Measurements from ENCODE around the gene MAFF.

MAFF gene

DNA sequence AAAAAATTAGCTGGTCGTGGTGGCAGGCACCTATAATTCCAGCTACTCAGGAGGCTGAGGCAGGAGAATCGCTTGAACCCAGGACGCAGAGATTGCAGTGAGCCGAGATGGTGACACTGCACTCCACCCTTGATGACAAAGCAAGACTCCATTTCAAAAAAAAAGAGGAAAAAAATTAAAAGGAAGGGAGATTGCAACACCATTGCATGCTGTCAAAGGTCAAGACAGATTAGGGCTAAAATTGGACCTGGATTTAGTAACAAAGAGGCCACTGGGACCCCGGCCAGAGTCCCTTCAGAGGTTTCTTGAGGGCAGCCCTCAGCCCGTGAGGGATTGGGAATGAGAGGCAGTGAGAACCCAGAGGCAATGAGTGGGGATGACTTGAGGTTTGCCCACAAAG, 8.2 kb upstream of the MAFF start:
- H2BK12ac ChIP-seq (ENCODE audit: low read length) = no peak overlapping the region
- H3K9ac ChIP-seq (ENCODE audit: low read depth, low read length, poor library complexity) = no peak overlapping the region
- no peak overlapping the region for H2AFZ ChIP-seq (ENCODE audit: low read length)
- H3K4me2 ChIP-seq (ENCODE audit: insufficient read depth, low read length, poor library complexity, severe bottlenecking) = no peak overlapping the region
- H2BK5ac ChIP-seq (ENCODE audit: low read length) = no peak overlapping the region
- H3K9me3 ChIP-seq (replicated peaks in 1 of 2; ENCODE audit: control insufficient read depth in 2 of 2, insufficient read depth in 1 of 2, low read depth in 1 of 2, low read length in 2 of 2) = peaks cover 0 to 1% of the 10 kb centered on the region in 2 donors
- no peak overlapping the region for H3K4me3 ChIP-seq (ENCODE audit: low read length in 2 of 2)
- H3K4me1 ChIP-seq (ENCODE audit: control insufficient read depth in 2 of 2, insufficient read depth in 1 of 2, low read depth in 1 of 2, low read length in 2 of 2) = peaks cover 2 to 3% of the 10 kb centered on the region in 2 donors
- H3K18ac ChIP-seq (ENCODE audit: low read length) = no peak overlapping the region
- no peak overlapping the region for H2BK120ac ChIP-seq (ENCODE audit: low read depth, low read length)
- WGBS, 2 donors (ENCODE audit: extremely low coverage in 2 of 2, insufficient read length in 2 of 2, insufficient replicate concordance in 1 of 2) = no CpG with 5 or more reads among the region's 6 CpGs
- H2BK15ac ChIP-seq (ENCODE audit: low read length) = no peak overlapping the region
- no peaks in the 10 kb centered on the region for H3K36me3 ChIP-seq (replicated peaks in 1 of 2; ENCODE audit: control insufficient read depth in 2 of 2, insufficient read depth in 2 of 2, low read length in 2 of 2)
- no peak overlapping the region for H3K4ac ChIP-seq (ENCODE audit: low read length)
- H3K79me1 ChIP-seq (ENCODE audit: low read depth, low read length) = no peaks in the 10 kb centered on the region
- H2AK5ac ChIP-seq (ENCODE audit: low read depth, low read length) = no peak overlapping the region
- H4K8ac ChIP-seq (ENCODE audit: low read depth, low read length) = no peak overlapping the region
- H4K91ac ChIP-seq (ENCODE audit: low read depth, low read length, poor library complexity) = no peak overlapping the region
- no peak overlapping the region for H3K14ac ChIP-seq (ENCODE audit: low read length)
- H3K27me3 ChIP-seq (ENCODE audit: control insufficient read depth in 3 of 3, insufficient read depth in 3 of 3, low read depth in 1 of 3, low read length in 3 of 3) = no peaks in the 10 kb centered on the region
- no peak overlapping the region for H3K27ac ChIP-seq (replicated peaks; ENCODE audit: low read length)
- no peak for DNase-seq (ENCODE audit: low spot score)
- H3K23ac ChIP-seq (ENCODE audit: low read depth, low read length, poor library complexity) = no peak overlapping the region

DNA sequence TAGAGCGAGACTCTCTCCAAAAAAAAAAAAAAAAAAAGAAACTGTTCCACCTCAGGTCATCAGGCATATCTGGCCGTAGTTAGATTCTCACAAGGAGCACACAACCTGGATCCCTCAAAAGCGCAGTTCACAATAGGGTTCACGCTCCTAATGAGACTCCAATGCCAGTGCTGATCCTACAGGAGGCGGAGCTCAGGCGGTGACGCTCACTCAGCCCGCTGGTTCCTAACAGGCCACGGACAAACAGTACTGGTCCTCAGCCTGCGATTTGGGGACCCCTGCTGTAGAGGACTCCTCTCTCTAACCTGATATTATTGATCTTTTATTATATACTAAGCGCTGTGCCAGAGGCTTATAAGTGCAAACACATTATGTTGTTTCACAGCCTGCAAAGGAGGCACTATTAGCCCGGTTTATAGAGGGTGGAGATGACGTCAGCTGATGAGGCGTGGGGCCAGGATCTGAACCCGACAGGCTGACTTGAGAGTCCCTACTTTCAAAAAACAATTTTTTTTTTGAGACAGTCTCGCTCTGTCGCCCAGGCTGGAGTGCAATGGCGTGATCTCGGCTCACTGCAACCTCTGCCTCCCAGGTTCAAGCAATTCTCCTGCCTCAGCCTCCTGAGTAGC, 4.9 kb upstream of the MAFF start:
- Histone ChIP-seq H3K18ac (ENCODE audit: low read length) (no peak overlapping the region), H3K36me3 (replicated peaks in 1 of 2; ENCODE audit: control insufficient read depth in 2 of 2, insufficient read depth in 2 of 2, low read length in 2 of 2) (no peaks in the 10 kb centered on the region), H3K4me2 (ENCODE audit: insufficient read depth, low read length, poor library complexity, severe bottlenecking) (no peak overlapping the region), H2AK5ac (ENCODE audit: low read depth, low read length) (no peak overlapping the region), H3K79me1 (ENCODE audit: low read depth, low read length) (no peaks in the 10 kb centered on the region), H3K27me3 (ENCODE audit: control insufficient read depth in 3 of 3, insufficient read depth in 3 of 3, low read depth in 1 of 3, low read length in 3 of 3) (peaks cover 0 to 4% (median 0%) of the 10 kb centered on the region in 3 experiments), H4K91ac (ENCODE audit: low read depth, low read length, poor library complexity) (no peak overlapping the region), H3K14ac (ENCODE audit: low read length) (no peak overlapping the region), H3K23ac (ENCODE audit: low read depth, low read length, poor library complexity) (no peak overlapping the region), H3K4ac (ENCODE audit: low read length) (no peak overlapping the region), H2BK5ac (ENCODE audit: low read length) (no peak overlapping the region), H3K9ac (ENCODE audit: low read depth, low read length, poor library complexity) (no peak overlapping the region), H4K8ac (ENCODE audit: low read depth, low read length) (no peak overlapping the region), H2BK120ac (ENCODE audit: low read depth, low read length) (no peak overlapping the region), H3K4me3 (ENCODE audit: low read length in 2 of 2) (no peak overlapping the region), H3K4me1 (ENCODE audit: control insufficient read depth in 2 of 2, insufficient read depth in 1 of 2, low read depth in 1 of 2, low read length in 2 of 2) (peaks cover 4% of the 10 kb centered on the region in 2 donors), H3K9me3 (replicated peaks in 1 of 2; ENCODE audit: control insufficient read depth in 2 of 2, insufficient read depth in 1 of 2, low read depth in 1 of 2, low read length in 2 of 2) (peaks cover 0 to 1% of the 10 kb centered on the region in 2 donors), H2BK15ac (ENCODE audit: low read length) (no peak overlapping the region), H3K27ac (replicated peaks; ENCODE audit: low read length) (no peak overlapping the region), H2BK12ac (ENCODE audit: low read length) (no peak overlapping the region), H2AFZ (ENCODE audit: low read length) (no peak overlapping the region)
- WGBS, 2 donors (ENCODE audit: extremely low coverage in 2 of 2, insufficient read length in 2 of 2, insufficient replicate concordance in 1 of 2) = no CpG with 5 or more reads among the region's 19 CpGs
- DNase-seq (ENCODE audit: low spot score) = no peak

DNA sequence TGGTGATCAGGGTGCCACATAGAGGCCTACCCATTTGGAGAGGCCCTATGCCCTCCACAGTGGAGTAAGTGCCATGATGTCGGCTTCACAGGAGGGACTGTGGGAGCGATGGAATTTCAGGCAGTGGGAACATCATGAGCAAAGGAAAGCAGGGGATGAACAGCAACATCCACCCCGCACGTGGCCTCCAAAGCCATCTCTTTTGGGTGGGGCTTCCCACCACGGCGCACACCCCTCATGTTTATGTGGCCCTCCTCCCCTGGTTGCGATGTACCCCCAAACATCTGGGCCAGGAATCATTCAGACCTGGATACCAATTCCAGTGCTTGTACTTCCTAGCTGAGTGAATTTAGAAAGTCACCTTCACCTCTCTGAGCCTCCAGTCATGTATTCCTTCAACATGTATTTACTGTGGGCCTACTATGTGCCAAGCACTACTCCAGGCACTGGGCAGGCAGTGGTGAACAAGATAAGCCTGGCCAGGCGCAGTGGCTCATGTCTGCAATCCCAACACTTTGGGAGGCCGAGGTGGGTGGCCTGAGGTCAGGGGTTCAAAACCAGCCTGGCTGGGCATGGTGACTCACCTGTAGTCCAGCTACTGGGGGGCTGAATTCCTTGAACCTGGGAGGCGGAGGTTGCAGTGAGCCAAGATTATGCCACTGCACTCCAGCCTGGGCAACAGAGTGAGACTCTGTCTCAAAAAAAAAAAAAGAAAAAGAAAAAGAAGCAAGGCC, 1.8 kb upstream of the MAFF start:
- Histone ChIP-seq H3K4me1 (ENCODE audit: control insufficient read depth in 2 of 2, insufficient read depth in 1 of 2, low read depth in 1 of 2, low read length in 2 of 2) (peaks cover 8 to 10% of the 10 kb centered on the region in 2 donors), H2BK120ac (ENCODE audit: low read depth, low read length) (no peak overlapping the region)

DNA sequence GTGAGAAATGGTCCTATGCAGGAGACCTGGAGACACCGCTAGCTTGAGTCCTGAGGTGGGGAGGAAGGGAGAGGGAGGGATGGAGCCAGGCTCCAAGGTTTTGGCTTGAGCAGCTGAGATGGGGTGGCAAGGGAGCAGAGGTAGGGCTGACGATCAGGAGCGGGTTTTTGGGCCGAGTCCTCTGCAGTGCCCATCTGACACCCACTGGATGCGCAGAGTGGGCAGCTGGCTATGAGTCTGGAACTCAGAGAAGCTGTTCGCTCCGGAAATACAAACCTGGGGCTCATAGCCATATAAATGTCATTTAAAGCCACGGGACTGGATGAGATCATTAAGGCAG, 453 bp upstream of the MAFF start:
- peak overlapping the region; percentile 84 for H3K18ac ChIP-seq (ENCODE audit: low read length)
- no peak for DNase-seq (ENCODE audit: low spot score)
- H2BK120ac ChIP-seq (ENCODE audit: low read depth, low read length) = no peak overlapping the region
- H3K36me3 ChIP-seq (replicated peaks in 1 of 2; ENCODE audit: control insufficient read depth in 2 of 2, insufficient read depth in 2 of 2, low read length in 2 of 2) = no peaks in the 10 kb centered on the region
- H2BK12ac ChIP-seq (ENCODE audit: low read length) = no peak overlapping the region
- H3K4ac ChIP-seq (ENCODE audit: low read length) = no peak overlapping the region
- no peak overlapping the region for H3K23ac ChIP-seq (ENCODE audit: low read depth, low read length, poor library complexity)
- peak overlapping the region; percentile 92 for H2AFZ ChIP-seq (ENCODE audit: low read length)
- H3K9me3 ChIP-seq (replicated peaks in 1 of 2; ENCODE audit: control insufficient read depth in 2 of 2, insufficient read depth in 1 of 2, low read depth in 1 of 2, low read length in 2 of 2) = peaks cover 0 to 1% of the 10 kb centered on the region in 2 donors
- peaks cover 8 to 10% of the 10 kb centered on the region in 2 donors for H3K4me1 ChIP-seq (ENCODE audit: control insufficient read depth in 2 of 2, insufficient read depth in 1 of 2, low read depth in 1 of 2, low read length in 2 of 2)
- peak overlapping the region; percentile 68 for H2AK5ac ChIP-seq (ENCODE audit: low read depth, low read length)
- no CpG with 5 or more reads among the region's 8 CpGs for WGBS, 2 donors (ENCODE audit: extremely low coverage in 2 of 2, insufficient read length in 2 of 2, insufficient replicate concordance in 1 of 2)
- H2BK5ac ChIP-seq (ENCODE audit: low read length) = peak overlapping the region; percentile 26
- H3K4me3 ChIP-seq (ENCODE audit: low read length in 2 of 2) = peak overlapping the region; percentile 50 to 69
- H3K27ac ChIP-seq (replicated peaks; ENCODE audit: low read length) = no peak overlapping the region
- H3K4me2 ChIP-seq (ENCODE audit: insufficient read depth, low read length, poor library complexity, severe bottlenecking) = peak overlapping the region; percentile 85
- peaks cover 2% of the 10 kb centered on the region for H3K79me1 ChIP-seq (ENCODE audit: low read depth, low read length)
- peak overlapping the region; percentile 70 for H4K8ac ChIP-seq (ENCODE audit: low read depth, low read length)
- no peak overlapping the region for H3K9ac ChIP-seq (ENCODE audit: low read depth, low read length, poor library complexity)
- peaks cover 0 to 23% (median 0%) of the 10 kb centered on the region in 3 experiments for H3K27me3 ChIP-seq (ENCODE audit: control insufficient read depth in 3 of 3, insufficient read depth in 3 of 3, low read depth in 1 of 3, low read length in 3 of 3)
- H4K91ac ChIP-seq (ENCODE audit: low read depth, low read length, poor library complexity) = no peak overlapping the region
- H3K14ac ChIP-seq (ENCODE audit: low read length) = no peak overlapping the region
- H2BK15ac ChIP-seq (ENCODE audit: low read length) = peak overlapping the region; percentile 30

More for the DNA sequence above, 1.8 kb upstream of the MAFF start:
- Histone ChIP-seq H3K4ac (ENCODE audit: low read length) (no peak overlapping the region), H3K4me3 (ENCODE audit: low read length in 2 of 2) (no peak overlapping the region), H2AFZ (ENCODE audit: low read length) (no peak overlapping the region), H4K91ac (ENCODE audit: low read depth, low read length, poor library complexity) (no peak overlapping the region), H2AK5ac (ENCODE audit: low read depth, low read length) (peak overlapping the region; percentile 71), H3K4me2 (ENCODE audit: insufficient read depth, low read length, poor library complexity, severe bottlenecking) (no peak overlapping the region), H3K14ac (ENCODE audit: low read length) (no peak overlapping the region), H3K9ac (ENCODE audit: low read depth, low read length, poor library complexity) (no peak overlapping the region), H4K8ac (ENCODE audit: low read depth, low read length) (no peak overlapping the region), H3K27me3 (ENCODE audit: control insufficient read depth in 3 of 3, insufficient read depth in 3 of 3, low read depth in 1 of 3, low read length in 3 of 3) (peaks cover 0 to 23% (median 0%) of the 10 kb centered on the region in 3 experiments), H3K36me3 (replicated peaks in 1 of 2; ENCODE audit: control insufficient read depth in 2 of 2, insufficient read depth in 2 of 2, low read length in 2 of 2) (no peaks in the 10 kb centered on the region), H2BK12ac (ENCODE audit: low read length) (no peak overlapping the region), H3K79me1 (ENCODE audit: low read depth, low read length) (peaks cover 2% of the 10 kb centered on the region), H2BK5ac (ENCODE audit: low read length) (no peak overlapping the region), H3K27ac (replicated peaks; ENCODE audit: low read length) (no peak overlapping the region), H3K18ac (ENCODE audit: low read length) (no peak overlapping the region), H3K9me3 (replicated peaks in 1 of 2; ENCODE audit: control insufficient read depth in 2 of 2, insufficient read depth in 1 of 2, low read depth in 1 of 2, low read length in 2 of 2) (peaks cover 0 to 1% of the 10 kb centered on the region in 2 donors), H2BK15ac (ENCODE audit: low read length) (no peak overlapping the region), H3K23ac (ENCODE audit: low read depth, low read length, poor library complexity) (no peak overlapping the region)
- DNase-seq (ENCODE audit: low spot score) = no peak
- no CpG with 5 or more reads among the region's 10 CpGs for WGBS, 2 donors (ENCODE audit: extremely low coverage in 2 of 2, insufficient read length in 2 of 2, insufficient replicate concordance in 1 of 2)
